NT2/D1 (cell line): ENCODE measurements around the gene SDK2.

Experiments used
- SUZ12 ChIP-seq: IDR thresholded peaks from 2 replicates; pipeline ENCODE4 v1.6.1; 2011; ENCODE audit not compliant: insufficient read length, insufficient read depth; ENCODE audit errors: extremely low read depth
- YY1 ChIP-seq: IDR thresholded peaks from 2 replicates; pipeline ENCODE4 v1.6.1; 2011; ENCODE audit not compliant: insufficient read length, insufficient read depth
- ZNF274 ChIP-seq: IDR thresholded peaks from 2 replicates; pipeline ENCODE4 v1.6.1; 2011; ENCODE audit warnings: mild to moderate bottlenecking, low read depth, low read length

GRCh38 chr17:73584987-73585386, 59.3 kb downstream of the SDK2 start:
- TF ChIP-seq YY1, result no peak
- TF ChIP-seq ZNF274, result no peak
- TF ChIP-seq SUZ12, result no peak
